PC-9 (cell line): ENCODE results near the gene MACROD2.

Experiments
- EZH2 ChIP-seq: fragments of 200-600 bp; sonication (generic); IDR thresholded peaks from 2 replicates; pipeline ENCODE4 v1.8.0; 2017; ENCODE audit warnings: antibody characterized with exemption, low read depth
- TF ChIP-seq, protein P1 (sequence below): fragments of 200-600 bp; sonication (generic); conservative IDR thresholded peaks from 2 replicates; pipeline ENCODE4 v1.6.1; 2017; ENCODE audit warnings: mixed run types, antibody characterized with exemption, mild to moderate bottlenecking, moderate library complexity

DNA sequence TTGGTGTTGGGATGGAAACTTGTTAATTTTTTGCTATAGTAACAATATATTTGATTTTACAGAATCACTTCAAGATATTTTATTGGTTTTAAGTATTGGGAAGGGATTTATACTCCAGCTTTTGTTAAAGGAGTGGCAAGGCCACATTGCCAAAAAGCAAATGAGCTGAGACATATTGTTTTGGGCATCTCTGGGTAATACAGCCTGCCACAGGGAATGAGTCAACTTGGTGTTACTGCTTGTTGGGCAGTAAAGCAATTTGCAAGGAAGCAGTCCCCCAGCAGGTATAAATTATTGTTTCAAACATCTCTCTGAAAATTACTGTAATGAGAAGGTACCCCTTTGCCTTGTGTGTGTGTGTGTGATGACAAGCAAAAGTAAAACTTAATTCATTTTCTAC lies 1210.4 kb downstream of the MACROD2 start:
- TF ChIP-seq, protein P1, sequence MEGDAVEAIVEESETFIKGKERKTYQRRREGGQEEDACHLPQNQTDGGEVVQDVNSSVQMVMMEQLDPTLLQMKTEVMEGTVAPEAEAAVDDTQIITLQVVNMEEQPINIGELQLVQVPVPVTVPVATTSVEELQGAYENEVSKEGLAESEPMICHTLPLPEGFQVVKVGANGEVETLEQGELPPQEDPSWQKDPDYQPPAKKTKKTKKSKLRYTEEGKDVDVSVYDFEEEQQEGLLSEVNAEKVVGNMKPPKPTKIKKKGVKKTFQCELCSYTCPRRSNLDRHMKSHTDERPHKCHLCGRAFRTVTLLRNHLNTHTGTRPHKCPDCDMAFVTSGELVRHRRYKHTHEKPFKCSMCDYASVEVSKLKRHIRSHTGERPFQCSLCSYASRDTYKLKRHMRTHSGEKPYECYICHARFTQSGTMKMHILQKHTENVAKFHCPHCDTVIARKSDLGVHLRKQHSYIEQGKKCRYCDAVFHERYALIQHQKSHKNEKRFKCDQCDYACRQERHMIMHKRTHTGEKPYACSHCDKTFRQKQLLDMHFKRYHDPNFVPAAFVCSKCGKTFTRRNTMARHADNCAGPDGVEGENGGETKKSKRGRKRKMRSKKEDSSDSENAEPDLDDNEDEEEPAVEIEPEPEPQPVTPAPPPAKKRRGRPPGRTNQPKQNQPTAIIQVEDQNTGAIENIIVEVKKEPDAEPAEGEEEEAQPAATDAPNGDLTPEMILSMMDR, result no peak
- no peak for TF ChIP-seq EZH2
